K562 treated with DMSO at 1 percent for 48 hours (cell line): ENCODE measurements around the gene HCCS. TPM values are rescaled to one million over a fixed set of nuclear protein-coding genes. Genes with fewer than 3 reads are reported as not detected.

ENCODE experiments used
- total RNA-seq: library from RNA; unstranded; fragments of 300-600 nt; gene quantifications from 2 replicates; pipeline ENCODE4 v1.2.3, GENCODE V29; 2022; ENCODE audit warnings: low replicate concordance; ENCODE audit errors: extremely low read depth

Gene HCCS
- total RNA-seq = not detected in 2 replicates

DNA sequence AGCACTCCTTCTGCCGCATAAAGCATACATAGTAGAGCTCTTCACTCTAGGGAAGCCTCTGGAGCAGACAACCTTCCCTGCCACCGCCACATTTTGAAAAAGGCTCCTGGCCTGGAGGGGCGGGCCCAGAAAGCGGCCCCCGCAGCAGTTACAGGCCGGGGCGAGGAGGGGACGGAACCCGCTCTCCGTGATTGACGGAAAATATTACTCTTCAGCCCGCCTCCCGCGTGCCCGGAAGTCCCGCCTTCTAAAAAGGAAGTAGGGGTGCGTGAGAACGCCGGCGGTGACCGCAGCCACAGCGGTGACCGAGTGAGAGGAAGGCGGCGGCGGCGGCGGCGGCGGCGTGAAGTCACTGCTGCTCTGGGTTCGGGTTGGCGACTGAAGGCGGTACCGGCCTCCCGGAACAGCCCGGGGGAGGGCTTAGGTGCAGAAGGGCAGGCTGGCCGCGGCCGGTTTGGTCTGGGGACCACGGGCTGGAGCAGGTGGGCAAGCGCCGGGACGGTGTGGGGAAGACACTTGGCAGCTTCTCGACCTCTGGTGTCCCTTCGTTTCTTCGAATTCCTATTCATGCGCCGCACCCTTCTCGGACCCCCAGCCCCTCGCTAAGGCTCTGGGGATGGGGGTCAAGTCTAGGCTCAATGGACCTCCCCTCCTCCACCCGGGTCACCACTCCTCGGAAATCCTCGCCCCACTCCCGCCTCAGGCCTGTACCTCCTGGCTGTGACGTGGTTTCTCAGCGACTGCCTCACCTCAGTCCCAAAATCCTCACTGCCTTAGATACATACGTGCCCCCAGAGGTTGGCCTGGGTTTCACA is at the start of gene HCCS:
TSS of gene HCCS (plus strand) at position 296 of the 815 bp plus-strand sequence. CDS start 729 bp downstream, outside the sequence.

Other genes starting within 250 kb of the HCCS start
- not detected in 2 replicates for gene AMELX, start 182.1 kb downstream of the HCCS start, total RNA-seq